GM13976 (cell line): ENCODE results near the gene SERPINE1.

Source experiments
- DNase-seq: peaks from one replicate; pipeline ENCODE4 v3.0.0; 2012; ENCODE audit warnings: low spot score
- in situ Hi-C: fragments of 300-500 bp; cut with MboI; formaldehyde crosslinking; loops from one replicate; pipeline ENCODE4 v1.12.0; 2022; ENCODE audit warnings: low sequenced_read_pairs, mixed read lengths, inconsistent platforms; ENCODE audit not compliant: unreplicated experiment
- TF ChIP-seq, protein P1 (sequence below): IDR thresholded peaks from 2 replicates; pipeline ENCODE4 v1.5.1; 2012; ENCODE audit warnings: borderline replicate concordance, mild to moderate bottlenecking; ENCODE audit not compliant: insufficient read depth; ENCODE audit errors: extremely low read depth, missing control alignments, control extremely low read depth

SERPINE1 gene

DNA sequence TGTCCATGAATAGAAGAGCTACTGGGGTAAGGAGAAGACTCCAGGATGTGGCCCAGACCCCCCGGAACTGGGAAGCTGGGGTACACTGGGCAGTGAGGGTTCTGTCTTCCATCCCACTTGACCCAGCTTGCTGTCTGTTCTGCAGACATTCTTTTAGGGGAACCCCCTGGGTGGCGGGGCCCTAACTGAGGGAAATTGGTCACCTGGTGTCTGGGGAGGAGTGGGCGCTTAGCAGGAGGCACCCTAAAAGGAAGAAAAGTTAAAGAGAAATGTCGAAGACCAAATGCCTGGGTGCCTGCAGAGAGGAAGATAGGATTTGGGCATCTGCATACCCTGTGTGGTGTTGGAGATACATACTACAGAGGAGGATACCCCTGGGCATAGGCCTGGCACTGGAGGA is 28.4 kb downstream of the SERPINE1 start:
- no peak for DNase-seq
- in situ Hi-C loops: no loop called here
- TF ChIP-seq, protein P1, sequence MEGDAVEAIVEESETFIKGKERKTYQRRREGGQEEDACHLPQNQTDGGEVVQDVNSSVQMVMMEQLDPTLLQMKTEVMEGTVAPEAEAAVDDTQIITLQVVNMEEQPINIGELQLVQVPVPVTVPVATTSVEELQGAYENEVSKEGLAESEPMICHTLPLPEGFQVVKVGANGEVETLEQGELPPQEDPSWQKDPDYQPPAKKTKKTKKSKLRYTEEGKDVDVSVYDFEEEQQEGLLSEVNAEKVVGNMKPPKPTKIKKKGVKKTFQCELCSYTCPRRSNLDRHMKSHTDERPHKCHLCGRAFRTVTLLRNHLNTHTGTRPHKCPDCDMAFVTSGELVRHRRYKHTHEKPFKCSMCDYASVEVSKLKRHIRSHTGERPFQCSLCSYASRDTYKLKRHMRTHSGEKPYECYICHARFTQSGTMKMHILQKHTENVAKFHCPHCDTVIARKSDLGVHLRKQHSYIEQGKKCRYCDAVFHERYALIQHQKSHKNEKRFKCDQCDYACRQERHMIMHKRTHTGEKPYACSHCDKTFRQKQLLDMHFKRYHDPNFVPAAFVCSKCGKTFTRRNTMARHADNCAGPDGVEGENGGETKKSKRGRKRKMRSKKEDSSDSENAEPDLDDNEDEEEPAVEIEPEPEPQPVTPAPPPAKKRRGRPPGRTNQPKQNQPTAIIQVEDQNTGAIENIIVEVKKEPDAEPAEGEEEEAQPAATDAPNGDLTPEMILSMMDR: no peak

DNA sequence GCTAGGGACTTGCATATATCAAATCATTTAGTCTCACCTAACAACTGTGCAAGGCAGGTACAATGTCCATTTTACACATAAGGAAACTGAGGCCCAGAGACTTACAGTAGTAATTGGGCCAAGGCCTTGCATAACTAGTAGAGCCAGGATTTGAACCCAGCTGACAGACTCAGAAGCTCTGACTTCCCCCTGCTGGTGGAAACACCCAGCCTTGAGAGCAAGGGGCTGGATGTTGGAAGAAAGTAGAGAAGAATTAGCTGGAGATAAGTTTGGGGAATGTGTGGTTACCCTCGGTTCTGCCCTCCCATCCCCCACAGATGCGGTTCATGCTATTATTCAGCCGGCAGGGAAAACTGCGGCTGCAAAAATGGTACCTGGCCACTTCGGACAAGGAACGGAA is 29.4 kb downstream of the SERPINE1 start:
- TF ChIP-seq, protein P1: no peak
- in situ Hi-C loops: no loop called here
- DNase-seq: no peak

DNA sequence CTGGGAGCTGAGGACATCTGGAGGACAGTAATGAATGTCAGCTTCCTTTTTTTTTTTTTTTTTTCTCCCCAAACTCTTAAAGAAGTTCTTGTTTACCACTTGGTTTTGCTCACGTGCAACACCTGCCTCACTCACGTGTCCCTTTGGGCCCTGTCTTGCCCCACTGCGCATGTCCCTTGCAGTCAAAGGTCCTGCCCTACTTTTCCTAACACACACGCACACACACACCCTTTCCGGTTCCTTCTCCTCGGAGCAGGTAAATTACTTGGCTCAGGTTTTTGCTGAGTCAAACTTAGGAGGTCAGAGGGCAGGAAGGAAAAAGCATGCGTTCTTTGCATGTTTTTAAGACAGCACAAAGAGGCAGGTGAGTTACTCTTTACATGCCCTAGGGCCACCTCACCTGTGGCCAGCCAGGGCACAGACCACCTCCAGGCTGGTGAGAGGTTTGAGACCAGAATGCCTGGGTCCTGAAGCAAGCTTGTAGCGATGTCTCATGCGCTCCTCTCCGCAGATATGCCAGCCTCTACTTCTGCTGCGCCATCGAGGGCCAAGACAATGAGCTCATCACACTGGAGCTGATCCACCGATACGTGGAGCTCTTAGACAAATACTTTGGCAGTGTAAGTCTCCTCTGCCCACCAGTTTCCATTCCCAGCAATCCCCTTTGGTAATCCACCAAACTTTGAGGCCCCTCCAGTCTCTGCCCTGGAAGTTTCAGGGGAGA is 30.1 kb downstream of the SERPINE1 start:
- TF ChIP-seq, protein P1: no peak
- no peak for DNase-seq
- in situ Hi-C loops: no loop called here

DNA sequence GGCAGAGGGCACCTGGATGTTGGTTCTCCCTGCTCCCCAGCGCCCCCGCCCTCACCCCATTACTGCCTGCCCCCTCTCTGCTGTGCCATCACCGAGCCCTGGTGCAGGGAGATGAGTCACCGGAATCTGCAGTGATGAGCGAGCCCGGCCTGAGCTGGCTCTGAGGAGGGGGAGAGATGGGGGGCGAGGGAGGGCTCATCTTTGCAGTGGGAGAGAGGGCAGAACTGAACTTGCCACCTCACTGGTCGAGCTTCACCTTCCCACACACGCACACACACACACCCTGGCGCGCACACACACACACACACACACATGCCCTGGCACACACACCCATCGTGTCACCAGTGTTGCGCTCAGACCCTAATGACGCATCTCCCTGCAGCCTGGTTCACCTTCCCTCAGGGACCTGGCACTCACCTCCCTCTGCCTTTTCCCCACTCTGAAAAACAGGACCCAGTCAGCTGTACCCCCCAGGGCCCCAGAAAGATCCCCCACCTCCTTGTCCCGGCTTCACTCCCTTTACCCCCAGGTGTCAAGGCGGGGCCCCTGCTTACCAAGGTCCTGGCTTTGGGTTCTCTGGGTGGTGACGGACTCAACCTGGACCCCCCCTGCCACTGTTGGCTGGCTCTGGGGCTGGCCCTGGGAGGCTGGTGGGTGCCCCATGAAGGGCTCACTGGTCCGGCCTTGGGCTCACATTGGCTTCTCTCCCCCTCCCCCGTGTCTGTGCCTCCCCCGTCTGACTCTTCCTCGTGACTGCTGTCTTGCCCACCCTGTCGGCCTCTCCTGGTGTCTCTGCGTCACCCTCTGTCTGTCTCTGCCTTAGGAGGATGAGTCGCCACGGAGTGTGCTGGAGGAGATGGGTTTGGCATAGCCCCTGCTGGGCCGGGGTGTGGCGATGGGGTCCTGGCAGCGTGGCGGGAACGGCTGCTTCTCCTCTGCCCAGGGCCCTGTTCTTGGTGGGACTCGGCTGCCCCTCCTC is 33.1 kb downstream of the SERPINE1 start:
- in situ Hi-C loops: no loop called here
- DNase-seq: no peak
- TF ChIP-seq, protein P1: no peak

DNA sequence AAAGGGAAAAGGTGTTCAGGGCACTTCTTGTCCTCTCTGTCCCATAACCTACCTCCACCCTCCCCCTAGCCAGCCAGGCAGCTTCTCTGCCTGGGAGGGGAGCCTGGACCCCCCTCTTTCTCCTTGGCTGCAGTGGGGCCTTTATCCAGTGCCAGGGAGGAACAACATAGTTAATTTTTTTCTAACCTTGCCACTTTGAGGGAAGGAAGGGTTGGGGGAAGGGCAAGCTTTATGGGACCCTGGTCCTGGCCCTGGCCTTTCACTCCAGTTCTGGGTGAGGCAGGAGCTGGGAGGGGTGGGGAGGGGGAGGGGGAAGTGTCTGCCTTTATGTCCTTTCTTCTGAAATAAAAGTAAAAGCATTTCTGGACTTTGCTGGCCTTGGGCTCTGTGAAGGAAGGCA is 34.0 kb downstream of the SERPINE1 start:
- TF ChIP-seq, protein P1: no peak
- in situ Hi-C loops: no loop called here
- DNase-seq: no peak

- in situ Hi-C loops: no loop called here
- no peak for DNase-seq
- TF ChIP-seq, protein P1: no peak
Observed at GRCh38 chr7:101161692-101162471, 35.0 kb downstream of the SERPINE1 start.
